Measurements from ENCODE around the gene COBL.

Gene COBL

GRCh38 chr7:51123322-51124019 is 193.1 kb downstream of the COBL start:
- TF ChIP-seq TEAD4 (IDR thresholded peaks at IDR 0.05) (no peak), REST (IDR thresholded peaks at IDR 0.05; ENCODE audit: low read depth) (no peak), TCF12 (IDR thresholded peaks at IDR 0.05; ENCODE audit: low read depth) (no peak), NFIC (IDR thresholded peaks at IDR 0.05) (no peak), EP300 (IDR thresholded peaks at IDR 0.05; ENCODE audit: borderline replicate concordance) (no peak), YY1 (IDR thresholded peaks at IDR 0.05; ENCODE audit: low read depth) (no peak), MAX (IDR thresholded peaks at IDR 0.05) (no peak), TAF1 (IDR thresholded peaks at IDR 0.05; ENCODE audit: low read depth) (no peak), CEBPB (IDR thresholded peaks at IDR 0.05) (no peak)

GRCh38 chr7:51121931-51122425 is 194.6 kb downstream of the COBL start:
- TF ChIP-seq EGR1 (IDR thresholded peaks at IDR 0.05) (no peak), ZBTB7A (IDR thresholded peaks at IDR 0.05; ENCODE audit: low read depth) (no peak), NFIC (IDR thresholded peaks at IDR 0.05) (no peak), CEBPB (IDR thresholded peaks at IDR 0.05) (no peak), TEAD4 (IDR thresholded peaks at IDR 0.05) (no peak), TAF1 (IDR thresholded peaks at IDR 0.05; ENCODE audit: low read depth) (no peak), CREB1 (IDR thresholded peaks at IDR 0.05; ENCODE audit: low read depth) (no peak), YY1 (IDR thresholded peaks at IDR 0.05; ENCODE audit: low read depth) (no peak), EP300 (IDR thresholded peaks at IDR 0.05; ENCODE audit: borderline replicate concordance) (no peak), FOXM1 (IDR thresholded peaks at IDR 0.05; ENCODE audit: borderline replicate concordance, low read depth) (no peak), MAX (IDR thresholded peaks at IDR 0.05) (no peak), USF1 (IDR thresholded peaks at IDR 0.05) (no peak), RAD21 (IDR thresholded peaks at IDR 0.05; ENCODE audit: low read depth) (no peak), REST (IDR thresholded peaks at IDR 0.05; ENCODE audit: low read depth) (no peak)

- TF ChIP-seq ZBTB7A (IDR thresholded peaks at IDR 0.05; ENCODE audit: low read depth) = no peak
- no peak for TF ChIP-seq CREB1 (IDR thresholded peaks at IDR 0.05; ENCODE audit: low read depth)
- TF ChIP-seq YY1 (IDR thresholded peaks at IDR 0.05; ENCODE audit: low read depth) = no peak
- TF ChIP-seq EP300 (IDR thresholded peaks at IDR 0.05; ENCODE audit: borderline replicate concordance) = no peak
- no peak for TF ChIP-seq FOXM1 (IDR thresholded peaks at IDR 0.05; ENCODE audit: borderline replicate concordance, low read depth)
- TF ChIP-seq MAX (IDR thresholded peaks at IDR 0.05) = no peak
- TF ChIP-seq REST (IDR thresholded peaks at IDR 0.05; ENCODE audit: low read depth) = no peak
- no peak for TF ChIP-seq RAD21 (IDR thresholded peaks at IDR 0.05; ENCODE audit: low read depth)
These were observed 195.4 kb downstream of the COBL start for GRCh38 chr7:51121036-51121790.

GRCh38 chr7:51118628-51119027 is 198.0 kb downstream of the COBL start:
- no peak for TF ChIP-seq ZBTB7A (IDR thresholded peaks at IDR 0.05; ENCODE audit: low read depth)
- TF ChIP-seq MAX (IDR thresholded peaks at IDR 0.05) = no peak
- TF ChIP-seq CEBPB (IDR thresholded peaks at IDR 0.05) = no peak
- no peak for TF ChIP-seq EP300 (IDR thresholded peaks at IDR 0.05; ENCODE audit: borderline replicate concordance)
- TF ChIP-seq NFIC (IDR thresholded peaks at IDR 0.05) = no peak
- no peak for TF ChIP-seq TCF12 (IDR thresholded peaks at IDR 0.05; ENCODE audit: low read depth)
- no peak for TF ChIP-seq EGR1 (IDR thresholded peaks at IDR 0.05)
- no peak for TF ChIP-seq USF1 (IDR thresholded peaks at IDR 0.05)
- TF ChIP-seq TEAD4 (IDR thresholded peaks at IDR 0.05) = no peak
- TF ChIP-seq REST (IDR thresholded peaks at IDR 0.05; ENCODE audit: low read depth) = no peak
- TF ChIP-seq YY1 (IDR thresholded peaks at IDR 0.05; ENCODE audit: low read depth) = no peak
- no peak for TF ChIP-seq FOXM1 (IDR thresholded peaks at IDR 0.05; ENCODE audit: borderline replicate concordance, low read depth)
- no peak for TF ChIP-seq CREB1 (IDR thresholded peaks at IDR 0.05; ENCODE audit: low read depth)
- TF ChIP-seq TAF1 (IDR thresholded peaks at IDR 0.05; ENCODE audit: low read depth) = no peak
- TF ChIP-seq RAD21 (IDR thresholded peaks at IDR 0.05; ENCODE audit: low read depth) = no peak
